HL-60 (cell line): Measurements from ENCODE around the gene SERTAD3.

Experiments used
- CTCF ChIP-seq: IDR thresholded peaks from one replicate; pipeline ENCODE4 v1.5.1; 2011; ENCODE audit warnings: low read length, control low read depth, inconsistent platforms; ENCODE audit not compliant: insufficient read depth
- GABPA ChIP-seq: IDR thresholded peaks from 2 replicates; pipeline ENCODE4 v1.6.1; 2012; ENCODE audit warnings: low read depth
- SPI1 ChIP-seq: IDR thresholded peaks from 2 replicates; pipeline ENCODE4 v1.6.1; 2012; ENCODE audit warnings: low read depth, mild to moderate bottlenecking, borderline replicate concordance
- TF ChIP-seq, protein P1 (sequence below): IDR thresholded peaks from 2 replicates; pipeline ENCODE4 v1.6.1; 2012; ENCODE audit warnings: low read depth; ENCODE audit not compliant: insufficient replicate concordance

- TF ChIP-seq CTCF (no peak), GABPA (no peak), SPI1 (no peak)
- TF ChIP-seq, protein P1, sequence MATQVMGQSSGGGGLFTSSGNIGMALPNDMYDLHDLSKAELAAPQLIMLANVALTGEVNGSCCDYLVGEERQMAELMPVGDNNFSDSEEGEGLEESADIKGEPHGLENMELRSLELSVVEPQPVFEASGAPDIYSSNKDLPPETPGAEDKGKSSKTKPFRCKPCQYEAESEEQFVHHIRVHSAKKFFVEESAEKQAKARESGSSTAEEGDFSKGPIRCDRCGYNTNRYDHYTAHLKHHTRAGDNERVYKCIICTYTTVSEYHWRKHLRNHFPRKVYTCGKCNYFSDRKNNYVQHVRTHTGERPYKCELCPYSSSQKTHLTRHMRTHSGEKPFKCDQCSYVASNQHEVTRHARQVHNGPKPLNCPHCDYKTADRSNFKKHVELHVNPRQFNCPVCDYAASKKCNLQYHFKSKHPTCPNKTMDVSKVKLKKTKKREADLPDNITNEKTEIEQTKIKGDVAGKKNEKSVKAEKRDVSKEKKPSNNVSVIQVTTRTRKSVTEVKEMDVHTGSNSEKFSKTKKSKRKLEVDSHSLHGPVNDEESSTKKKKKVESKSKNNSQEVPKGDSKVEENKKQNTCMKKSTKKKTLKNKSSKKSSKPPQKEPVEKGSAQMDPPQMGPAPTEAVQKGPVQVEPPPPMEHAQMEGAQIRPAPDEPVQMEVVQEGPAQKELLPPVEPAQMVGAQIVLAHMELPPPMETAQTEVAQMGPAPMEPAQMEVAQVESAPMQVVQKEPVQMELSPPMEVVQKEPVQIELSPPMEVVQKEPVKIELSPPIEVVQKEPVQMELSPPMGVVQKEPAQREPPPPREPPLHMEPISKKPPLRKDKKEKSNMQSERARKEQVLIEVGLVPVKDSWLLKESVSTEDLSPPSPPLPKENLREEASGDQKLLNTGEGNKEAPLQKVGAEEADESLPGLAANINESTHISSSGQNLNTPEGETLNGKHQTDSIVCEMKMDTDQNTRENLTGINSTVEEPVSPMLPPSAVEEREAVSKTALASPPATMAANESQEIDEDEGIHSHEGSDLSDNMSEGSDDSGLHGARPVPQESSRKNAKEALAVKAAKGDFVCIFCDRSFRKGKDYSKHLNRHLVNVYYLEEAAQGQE = no peak
These were observed 24.9 kb upstream of the SERTAD3 start for GRCh38 chr19:40469011-40469410.
